Measurements from ENCODE around the gene BRK1.

- TF ChIP-seq POLR2AphosphoS5 (IDR thresholded peaks at IDR 0.05; ENCODE audit: low read depth, low read length) (no peak), POLR2A (IDR thresholded peaks at IDR 0.05; ENCODE audit: low read depth, low read length) (no peak), TAF1 (IDR thresholded peaks at IDR 0.05; ENCODE audit: borderline replicate concordance, low read depth, low read length) (no peak)
Measured at GRCh38 chr3:10119376-10119775, 3.9 kb downstream of the BRK1 start.

Data from GM12892 (cell line).